Measurements from ENCODE around the gene TP53AIP1. TPM values are rescaled to one million over a fixed set of nuclear protein-coding genes. Genes with fewer than 3 reads are reported as not detected.

Gene TP53AIP1
- total and polyA plus RNA-seq, 12 donors = 0.01 TPM; not detected in 11

DNA sequence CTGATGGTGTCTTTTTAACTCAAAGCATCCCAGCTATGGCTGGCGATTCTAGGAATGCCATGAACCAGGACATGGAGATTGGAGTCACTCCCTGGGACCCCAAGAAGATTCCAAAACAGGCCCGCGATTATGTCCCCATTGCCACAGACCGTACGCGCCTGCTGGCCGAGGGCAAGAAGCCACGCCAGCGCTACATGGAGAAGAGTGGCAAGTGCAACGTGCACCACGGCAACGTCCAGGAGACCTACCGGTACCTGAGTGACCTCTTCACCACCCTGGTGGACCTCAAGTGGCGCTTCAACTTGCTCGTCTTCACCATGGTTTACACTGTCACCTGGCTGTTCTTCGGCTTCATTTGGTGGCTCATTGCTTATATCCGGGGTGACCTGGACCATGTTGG lies 31.4 kb downstream of the TP53AIP1 start:
- intact Hi-C loops (cut with DNase I) = no loop called here
- ATAC-seq = no peak
- peaks cover 0 to 4% (median 0%) of the 10 kb centered on the region in 7 donors for H3K27me3 ChIP-seq
- no peaks in the 10 kb centered on the region for H3K9me3 ChIP-seq
- no peak overlapping the region for H3K27ac ChIP-seq
- no peak for TF ChIP-seq CTCF (IDR thresholded peaks at IDR 0.05)
- H3K4me1 ChIP-seq = peaks cover 5 to 41% (median 25%) of the 10 kb centered on the region in 9 donors
- 99% methylated on average over 17 of the region's 17 CpGs for WGBS, 2 donors
- H3K36me3 ChIP-seq = no peaks in the 10 kb centered on the region
- H3K4me3 ChIP-seq = no peak overlapping the region
- DNase-seq = no peak

DNA sequence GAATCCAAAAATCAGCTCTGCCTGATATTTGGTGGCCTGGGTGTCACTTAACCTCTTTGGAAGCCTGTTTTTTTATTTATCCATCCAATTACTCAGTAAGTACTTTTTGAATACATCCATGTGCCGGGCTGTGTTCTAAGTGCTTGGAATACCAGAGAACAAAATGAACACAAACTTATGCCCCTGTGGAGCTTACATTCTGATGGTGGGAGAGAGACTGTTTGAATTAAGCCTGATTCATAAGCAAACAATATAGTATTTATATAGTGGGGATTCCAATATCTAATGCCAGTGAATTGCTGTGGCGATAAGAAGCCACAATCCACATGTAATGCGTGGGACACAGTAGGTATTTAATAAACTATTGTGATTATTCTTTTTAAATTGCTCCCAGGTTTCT lies 32.1 kb downstream of the TP53AIP1 start:
- H3K36me3 ChIP-seq = no peaks in the 10 kb centered on the region
- intact Hi-C loops (cut with DNase I) = no loop called here
- no peak overlapping the region for H3K4me3 ChIP-seq
- no peak overlapping the region for H3K27ac ChIP-seq
- DNase-seq (no peak), ATAC-seq (no peak)
- TF ChIP-seq CTCF (IDR thresholded peaks at IDR 0.05) = no peak
- peaks cover 5 to 47% (median 30%) of the 10 kb centered on the region in 9 donors for H3K4me1 ChIP-seq
- WGBS, 2 donors = 97% methylated on average over 3 of the region's 3 CpGs
- H3K27me3 ChIP-seq = peaks cover 0 to 4% (median 0%) of the 10 kb centered on the region in 7 donors
- no peaks in the 10 kb centered on the region for H3K9me3 ChIP-seq

GRCh38 chr11:128909438-128910125 lies 33.1 kb downstream of the TP53AIP1 start:
- no peaks in the 10 kb centered on the region for H3K36me3 ChIP-seq
- intact Hi-C loops (cut with DNase I) = no loop called here
- DNase-seq (no peak), ATAC-seq (no peak)
- H3K4me3 ChIP-seq = no peak overlapping the region
- H3K27ac ChIP-seq = peak overlapping the region in 1 of 10 donors; percentile 56
- H3K4me1 ChIP-seq = peaks cover 7 to 54% (median 31%) of the 10 kb centered on the region in 9 donors
- H3K9me3 ChIP-seq = no peaks in the 10 kb centered on the region
- peaks cover 0 to 5% (median 0%) of the 10 kb centered on the region in 7 donors for H3K27me3 ChIP-seq
- no peak for TF ChIP-seq CTCF (IDR thresholded peaks at IDR 0.05)
- WGBS, 2 donors = 64 to 67% methylated on average over 8 of the region's 8 CpGs

- Histone ChIP-seq H3K36me3 (no peaks in the 10 kb centered on the region), H3K4me1 (peaks cover 7 to 63% (median 38%) of the 10 kb centered on the region in 9 donors), H3K27ac (peak overlapping the region in 4 of 10 donors; percentile 9 to 56 (median 30)), H3K4me3 (peak overlapping the region in 1 of 10 donors; percentile 1), H3K27me3 (peaks cover 0 to 5% (median 0%) of the 10 kb centered on the region in 7 donors), H3K9me3 (no peaks in the 10 kb centered on the region)
- no peak for TF ChIP-seq CTCF (IDR thresholded peaks at IDR 0.05)
- DNase-seq (peak; percentile 72 to 73), ATAC-seq (peak; percentile 49 to 71 (median 63))
- WGBS, 2 donors = 21 to 46% methylated on average over 12 of the region's 12 CpGs
- intact Hi-C loops (cut with DNase I) = no loop called here
These were observed 34.1 kb downstream of the TP53AIP1 start for GRCh38 chr11:128908391-128909246.
